Upper lobe of left lung (tissue), 6 donors: ENCODE data around the gene QKI. TPM values are rescaled to one million over a fixed set of nuclear protein-coding genes. Genes with fewer than 3 reads are reported as not detected.

Source experiments
- ATAC-seq, 2 donors: fragments of 200-7000 bp; cut with Tn5 transposase; one replicate each; pipeline ENCODE4 v1.9.1; 2022; ENCODE audit warnings: mild to moderate bottlenecking in 2 of 2, moderate library complexity in 2 of 2; ENCODE audit not compliant: low FRiP score in 2 of 2
- DNase-seq, 2 donors: peaks; one replicate each; pipeline ENCODE4 v3.0.0-alpha.2; 2019 to 2020
- H3K27ac ChIP-seq, 4 donors: fragments of 200-600 bp; sonication (generic); one replicate each; pipeline ENCODE4 v1.5.1; 2016 to 2019
- H3K27me3 ChIP-seq, 4 donors: fragments of 200-600 bp; sonication (generic); one replicate each; pipeline ENCODE4 v1.5.1; 2017 to 2019
- H3K36me3 ChIP-seq, 4 donors: fragments of 200-600 bp; sonication (generic); one replicate each; pipeline ENCODE4 v1.5.1; 2016 to 2019
- H3K4me1 ChIP-seq, 4 donors: fragments of 200-600 bp; sonication (generic); one replicate each; pipeline ENCODE4 v1.5.1; 2018 to 2019
- H3K4me3 ChIP-seq, 4 donors: fragments of 200-600 bp; sonication (generic); one replicate each; pipeline ENCODE4 v1.5.1; 2017 to 2019; ENCODE audit warnings: mild to moderate bottlenecking in 2 of 4, moderate library complexity in 1 of 4
- H3K9me3 ChIP-seq, 4 donors: fragments of 200-600 bp; sonication (generic); one replicate each; pipeline ENCODE4 v1.5.1; 2018 to 2019
- CTCF ChIP-seq, 6 experiments: fragments of 450-650 bp in 4 of 6; fragments of 200-600 bp in 2 of 6; sonication (generic) in 2 of 6; IDR thresholded peaks; one replicate each; pipeline ENCODE4 v1.5.1; 2016 to 2019; ENCODE audit warnings: antibody characterized with exemption in 6 of 6
- EP300 ChIP-seq, 4 donors: sonication (generic); formaldehyde crosslinking; IDR thresholded peaks; one replicate each; pipeline ENCODE4 v1.5.1; 2017; ENCODE audit warnings: antibody characterized with exemption in 4 of 4, control low read depth in 2 of 4
- POLR2A ChIP-seq, 4 donors: fragments of 450-650 bp; IDR thresholded peaks; one replicate each; pipeline ENCODE4 v1.5.1; 2016 to 2017; ENCODE audit warnings: antibody characterized with exemption in 4 of 4, mild to moderate bottlenecking in 2 of 4
- POLR2AphosphoS5 ChIP-seq, 2 donors: sonication (generic); formaldehyde crosslinking; IDR thresholded peaks; one replicate each; pipeline ENCODE4 v1.5.1; 2017; ENCODE audit warnings: antibody characterized with exemption in 2 of 2
- WGBS, 2 donors: methylation state at CpG; one replicate each; pipeline ENCODE4 v1.1.5; 2017 to 2018; 5-methylcytosine and 5-hydroxymethylcytosine counted together
- total RNA-seq, 6 donors: library from RNA; depleted of rRNA in 4 of 6; stranded (reverse); fragments of >200 nt in 4 of 6; gene quantifications; one replicate each; pipeline versions ENCODE4 v1.1.0 to v1.2.1, GENCODE V29; 2016 to 2021
- donor health status: DM: no; HTN: no; CAD: no; lungs with moderate emphysema.
- donor health status: DM: no; HTN: yes; CAD: no; lungs with severe emphysema.

The QKI gene
- total RNA-seq, 6 donors from 2014 or later: 181 to 273 (median 226) TPM

GRCh38 chr6:163563318-163563717 lies 148.8 kb downstream of the QKI start:
- WGBS, 2 donors: 74 to 88% methylated on average over 8 of the region's 8 CpGs
- H3K27ac ChIP-seq: no peak overlapping the region
- no peak for DNase-seq
- ATAC-seq: no peak
- no peaks in the 10 kb centered on the region for H3K27me3 ChIP-seq
- peaks cover 0 to 73% (median 10%) of the 10 kb centered on the region in 4 donors for H3K36me3 ChIP-seq
- no peak for TF ChIP-seq EP300 (IDR thresholded peaks at IDR 0.05)
- no peak for TF ChIP-seq POLR2AphosphoS5 (IDR thresholded peaks at IDR 0.05)
- no peak for TF ChIP-seq POLR2A (IDR thresholded peaks at IDR 0.05)
- TF ChIP-seq CTCF (IDR thresholded peaks at IDR 0.05): no peak
- H3K4me3 ChIP-seq: no peak overlapping the region
- no peaks in the 10 kb centered on the region for H3K9me3 ChIP-seq
- peaks cover 0 to 11% (median 5%) of the 10 kb centered on the region in 4 donors for H3K4me1 ChIP-seq

GRCh38 chr6:163564534-163564933 lies 150.0 kb downstream of the QKI start:
- no peak overlapping the region for H3K27ac ChIP-seq
- ATAC-seq (no peak), DNase-seq (no peak)
- H3K4me1 ChIP-seq: peaks cover 0 to 5% (median 0%) of the 10 kb centered on the region in 4 donors
- no peaks in the 10 kb centered on the region for H3K9me3 ChIP-seq
- peaks cover 0 to 65% (median 9%) of the 10 kb centered on the region in 4 donors for H3K36me3 ChIP-seq
- 77 to 84% methylated on average over 3 of the region's 3 CpGs for WGBS, 2 donors
- TF ChIP-seq CTCF (IDR thresholded peaks at IDR 0.05) (no peak), EP300 (IDR thresholded peaks at IDR 0.05) (no peak), POLR2AphosphoS5 (IDR thresholded peaks at IDR 0.05) (no peak), POLR2A (IDR thresholded peaks at IDR 0.05) (no peak)
- no peaks in the 10 kb centered on the region for H3K27me3 ChIP-seq
- no peak overlapping the region for H3K4me3 ChIP-seq

GRCh38 chr6:163565140-163565539 lies 150.6 kb downstream of the QKI start:
- H3K9me3 ChIP-seq: no peaks in the 10 kb centered on the region
- TF ChIP-seq POLR2A (IDR thresholded peaks at IDR 0.05) (no peak), EP300 (IDR thresholded peaks at IDR 0.05) (no peak), CTCF (IDR thresholded peaks at IDR 0.05) (no peak), POLR2AphosphoS5 (IDR thresholded peaks at IDR 0.05) (no peak)
- no peaks in the 10 kb centered on the region for H3K27me3 ChIP-seq
- ATAC-seq (no peak), DNase-seq (no peak)
- no peak overlapping the region for H3K27ac ChIP-seq
- no peak overlapping the region for H3K4me3 ChIP-seq
- 39 to 47% methylated on average over 4 of the region's 4 CpGs for WGBS, 2 donors
- peaks cover 0 to 5% (median 0%) of the 10 kb centered on the region in 4 donors for H3K4me1 ChIP-seq
- H3K36me3 ChIP-seq: peaks cover 0 to 61% (median 9%) of the 10 kb centered on the region in 4 donors

GRCh38 chr6:163566056-163566455 lies 151.5 kb downstream of the QKI start:
- no peaks in the 10 kb centered on the region for H3K9me3 ChIP-seq
- peaks cover 0 to 67% (median 12%) of the 10 kb centered on the region in 4 donors for H3K36me3 ChIP-seq
- H3K4me3 ChIP-seq: no peak overlapping the region
- H3K27me3 ChIP-seq: no peaks in the 10 kb centered on the region
- 62 to 66% methylated on average over 1 of the region's 1 CpG for WGBS, 2 donors
- ATAC-seq (no peak), DNase-seq (no peak)
- H3K4me1 ChIP-seq: peaks cover 0 to 5% (median 0%) of the 10 kb centered on the region in 4 donors
- TF ChIP-seq CTCF (IDR thresholded peaks at IDR 0.05) (no peak), POLR2AphosphoS5 (IDR thresholded peaks at IDR 0.05) (no peak), POLR2A (IDR thresholded peaks at IDR 0.05) (no peak), EP300 (IDR thresholded peaks at IDR 0.05) (no peak)
- no peak overlapping the region for H3K27ac ChIP-seq

GRCh38 chr6:163568275-163568674 lies 153.8 kb downstream of the QKI start:
- Histone ChIP-seq H3K27ac (no peak overlapping the region), H3K9me3 (no peaks in the 10 kb centered on the region), H3K27me3 (no peaks in the 10 kb centered on the region), H3K36me3 (peaks cover 0 to 62% (median 10%) of the 10 kb centered on the region in 4 donors), H3K4me1 (peaks cover 0 to 5% (median 2%) of the 10 kb centered on the region in 4 donors), H3K4me3 (no peak overlapping the region)
- DNase-seq (no peak), ATAC-seq (no peak)
- WGBS, 2 donors: 92 to 94% methylated on average over 4 of the region's 4 CpGs
- no peak for TF ChIP-seq POLR2A (IDR thresholded peaks at IDR 0.05)
